OCI-LY7 (cell line): ENCODE data around the gene TRAF2.

ENCODE experiments used
- CTCF ChIP-seq: fragments of 200-600 bp; sonication (generic); conservative IDR thresholded peaks from 2 replicates; pipeline ENCODE4 v1.5.1; 2014; ENCODE audit warnings: mild to moderate bottlenecking, antibody characterized with exemption, low read length, moderate library complexity, mixed read lengths
- EZH2phosphoT487 ChIP-seq: fragments of 200-600 bp; sonication (generic); IDR thresholded peaks from 2 replicates; pipeline ENCODE4 v1.6.1; 2018; ENCODE audit warnings: low read depth, borderline replicate concordance, mild to moderate bottlenecking, mixed run types, antibody characterized with exemption, low read length, moderate library complexity, mixed read lengths

- TF ChIP-seq CTCF (no peak), EZH2phosphoT487 (no peak)
Observed at GRCh38 chr9:136960938-136961275, 74.6 kb downstream of the TRAF2 start.
